IPS-NIHi7 (cell line): Measurements from ENCODE around the gene ADAMTSL2.

Experiments used
- DNase-seq: peaks from one replicate; pipeline ENCODE4 v3.0.0; 2012; ENCODE audit warnings: mixed read lengths; ENCODE audit errors: extremely low spot score

Gene ADAMTSL2

GRCh38 chr9:133499892-133500270, 34.6 kb upstream of the ADAMTSL2 start:
- DNase-seq, result no peak

- no peak for DNase-seq
These were observed 32.4 kb upstream of the ADAMTSL2 start for GRCh38 chr9:133502112-133502511.

- DNase-seq, result no peak
These were observed 29.2 kb upstream of the ADAMTSL2 start for GRCh38 chr9:133505186-133505830.

- DNase-seq, result no peak
These were observed 28.4 kb upstream of the ADAMTSL2 start for GRCh38 chr9:133505901-133506652.

GRCh38 chr9:133506653-133507038, 27.9 kb upstream of the ADAMTSL2 start:
- DNase-seq, result no peak

GRCh38 chr9:133507246-133507965, 27.1 kb upstream of the ADAMTSL2 start:
- no peak for DNase-seq

- no peak for DNase-seq
These were observed 26.5 kb upstream of the ADAMTSL2 start for GRCh38 chr9:133508046-133508445.

GRCh38 chr9:133509179-133510083, 25.1 kb upstream of the ADAMTSL2 start:
- peak; percentile 88 for DNase-seq

- DNase-seq, result no peak
These were observed 23.5 kb upstream of the ADAMTSL2 start for GRCh38 chr9:133510926-133511505.

GRCh38 chr9:133511607-133512006, 22.9 kb upstream of the ADAMTSL2 start:
- DNase-seq, result no peak

GRCh38 chr9:133512253-133513213, 22.0 kb upstream of the ADAMTSL2 start:
- DNase-seq, result no peak

GRCh38 chr9:133513214-133514100, 21.0 kb upstream of the ADAMTSL2 start:
- no peak for DNase-seq

GRCh38 chr9:133514460-133515239, 19.9 kb upstream of the ADAMTSL2 start:
- no peak for DNase-seq

- DNase-seq, result no peak
These were observed 19.3 kb upstream of the ADAMTSL2 start for GRCh38 chr9:133515240-133515610.

GRCh38 chr9:133515615-133516255, 18.8 kb upstream of the ADAMTSL2 start:
- no peak for DNase-seq

GRCh38 chr9:133516256-133516960, 18.1 kb upstream of the ADAMTSL2 start:
- no peak for DNase-seq

GRCh38 chr9:133516961-133517350, 17.5 kb upstream of the ADAMTSL2 start:
- DNase-seq, result no peak
